D721Med (cell line): ENCODE data around the gene TGFB2.

Experiments
- DNase-seq: peaks from one replicate; pipeline ENCODE4 v3.0.0; 2011; ENCODE audit warnings: low spot score; ENCODE audit not compliant: insufficient read length
- FAIRE-seq: peaks from 2 replicates; lab custom pipeline; 2011; peaks lifted over from hg19 to GRCh38; lab: Jason Lieb, UNC
- CTCF ChIP-seq: IDR thresholded peaks from 2 replicates; pipeline ENCODE4 v1.5.1; 2012; ENCODE audit warnings: mild to moderate bottlenecking, control low read depth; ENCODE audit not compliant: insufficient read depth; ENCODE audit errors: missing control alignments

Gene TGFB2

GRCh38 chr1:218400624-218401023 is 55.5 kb downstream of the TGFB2 start:
- TF ChIP-seq CTCF = no peak
- FAIRE-seq (no peak), DNase-seq (no peak)

- TF ChIP-seq CTCF = no peak
- DNase-seq (no peak), FAIRE-seq (no peak)
These were observed 56.4 kb downstream of the TGFB2 start for GRCh38 chr1:218401441-218401997.

GRCh38 chr1:218401998-218402785 is 57.1 kb downstream of the TGFB2 start:
- no peak for TF ChIP-seq CTCF
- DNase-seq = no peak
- no peak for FAIRE-seq

- DNase-seq (no peak), FAIRE-seq (no peak)
These were observed 57.6 kb downstream of the TGFB2 start for GRCh38 chr1:218402786-218403120.

GRCh38 chr1:218403300-218403699 is 58.2 kb downstream of the TGFB2 start:
- no peak for TF ChIP-seq CTCF
- no peak for DNase-seq
- FAIRE-seq = no peak

More at GRCh38 chr1:218402786-218403120, 57.6 kb downstream of the TGFB2 start:
- TF ChIP-seq CTCF = no peak

- no peak for DNase-seq
- no peak for FAIRE-seq
- TF ChIP-seq CTCF = no peak
These were observed 62.5 kb downstream of the TGFB2 start for GRCh38 chr1:218407630-218408029.

- DNase-seq (no peak), FAIRE-seq (no peak)
- TF ChIP-seq CTCF = no peak
These were observed 63.0 kb downstream of the TGFB2 start for GRCh38 chr1:218408135-218408534.
